ENCODE data around the gene MAP3K3. TPM values are rescaled to one million over a fixed set of nuclear protein-coding genes. Genes with fewer than 3 reads are reported as not detected.

The MAP3K3 gene
- total and polyA plus RNA-seq, 10 of the 15 experiments (the other 5 are each of a cell fraction or from before 2014, with no cell fraction given): 1.6 to 24.1 (median 15.0) TPM

GRCh38 chr17:63697341-63698286 lies 75.4 kb downstream of the MAP3K3 start (continued):
- no peak for TF ChIP-seq BCLAF1 (IDR thresholded peaks at IDR 0.05)
- TF ChIP-seq, protein P1, sequence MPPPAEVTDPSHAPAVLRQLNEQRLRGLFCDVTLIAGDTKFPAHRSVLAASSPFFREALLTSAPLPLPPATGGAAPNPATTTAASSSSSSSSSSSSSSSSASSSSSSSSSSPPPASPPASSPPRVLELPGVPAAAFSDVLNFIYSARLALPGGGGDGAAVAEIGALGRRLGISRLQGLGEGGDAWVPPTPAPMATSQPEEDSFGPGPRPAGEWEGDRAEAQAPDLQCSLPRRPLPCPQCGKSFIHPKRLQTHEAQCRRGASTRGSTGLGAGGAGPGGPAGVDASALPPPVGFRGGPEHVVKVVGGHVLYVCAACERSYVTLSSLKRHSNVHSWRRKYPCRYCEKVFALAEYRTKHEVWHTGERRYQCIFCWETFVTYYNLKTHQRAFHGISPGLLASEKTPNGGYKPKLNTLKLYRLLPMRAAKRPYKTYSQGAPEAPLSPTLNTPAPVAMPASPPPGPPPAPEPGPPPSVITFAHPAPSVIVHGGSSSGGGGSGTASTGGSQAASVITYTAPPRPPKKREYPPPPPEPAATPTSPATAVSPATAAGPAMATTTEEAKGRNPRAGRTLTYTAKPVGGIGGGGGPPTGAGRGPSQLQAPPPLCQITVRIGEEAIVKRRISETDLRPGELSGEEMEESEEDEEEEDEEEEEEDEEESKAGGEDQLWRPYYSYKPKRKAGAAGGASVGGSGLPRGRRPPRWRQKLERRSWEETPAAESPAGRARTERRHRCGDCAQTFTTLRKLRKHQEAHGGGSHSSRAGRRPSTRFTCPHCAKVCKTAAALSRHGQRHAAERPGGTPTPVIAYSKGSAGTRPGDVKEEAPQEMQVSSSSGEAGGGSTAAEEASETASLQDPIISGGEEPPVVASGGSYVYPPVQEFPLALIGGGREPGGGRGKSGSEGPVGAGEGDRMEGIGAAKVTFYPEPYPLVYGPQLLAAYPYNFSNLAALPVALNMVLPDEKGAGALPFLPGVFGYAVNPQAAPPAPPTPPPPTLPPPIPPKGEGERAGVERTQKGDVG (CRISPR knock-in tag; IDR thresholded peaks at IDR 0.05): no peak
- TF ChIP-seq ZBED1 (IDR thresholded peaks at IDR 0.05; ENCODE audit: borderline replicate concordance): peak; percentile 39; the same call in 1 of the 2 replicates
- TF ChIP-seq CREM (IDR thresholded peaks at IDR 0.05; ENCODE audit: low read depth): peak; percentile 23; the same call in 1 of the 2 replicates
- no peak for TF ChIP-seq WRNIP1 (IDR thresholded peaks at IDR 0.05; ENCODE audit: borderline replicate concordance, low read depth, low read length)

Measured in GM12878 (cell line).